Stimulated activated CD8-positive, alpha-beta memory T cell treated with anti-CD3 and anti-CD28 coated beads, Interleukin-7, amount 100 ng/mL, for 1 hour (primary cell): ENCODE data around the gene PUM1.

Source experiments
- DNase-seq, 2 donors: peaks; one replicate each; pipeline ENCODE4 v3.0.0-alpha.2; 2020; ENCODE audit warnings: low read depth in 2 of 2

PUM1 gene

GRCh38 chr1:30892671-30893073, 172.8 kb downstream of the PUM1 start:
- DNase-seq = no peak

GRCh38 chr1:30891227-30891552, 174.3 kb downstream of the PUM1 start:
- no peak for DNase-seq

GRCh38 chr1:30890502-30891226, 174.9 kb downstream of the PUM1 start:
- DNase-seq = no peak

GRCh38 chr1:30889511-30889910, 176.0 kb downstream of the PUM1 start:
- DNase-seq = no peak

- DNase-seq = no peak
These were observed 176.5 kb downstream of the PUM1 start for GRCh38 chr1:30888975-30889374.

GRCh38 chr1:30888391-30888790, 177.1 kb downstream of the PUM1 start:
- DNase-seq = no peak

GRCh38 chr1:30887485-30888315, 177.8 kb downstream of the PUM1 start:
- no peak for DNase-seq

- no peak for DNase-seq
These were observed 178.6 kb downstream of the PUM1 start for GRCh38 chr1:30886710-30887428.

- no peak for DNase-seq
These were observed 179.7 kb downstream of the PUM1 start for GRCh38 chr1:30885570-30886522.

GRCh38 chr1:30884723-30885122, 180.8 kb downstream of the PUM1 start:
- DNase-seq = no peak

- DNase-seq = no peak
These were observed 181.9 kb downstream of the PUM1 start for GRCh38 chr1:30883389-30884172.

GRCh38 chr1:30882678-30883388, 182.7 kb downstream of the PUM1 start:
- no peak for DNase-seq
